C4-2B (cell line): Measurements from ENCODE around the gene STAT6.

Source experiments
- ZFX ChIP-seq: fragments of 450-650 bp; IDR thresholded peaks from 2 replicates; pipeline ENCODE4 v1.6.1; 2017
- TF ChIP-seq, protein P1 (sequence below): fragments of 450-650 bp; conservative IDR thresholded peaks from 2 replicates; pipeline ENCODE4 v1.5.1; 2017; ENCODE audit warnings: mild to moderate bottlenecking

DNA sequence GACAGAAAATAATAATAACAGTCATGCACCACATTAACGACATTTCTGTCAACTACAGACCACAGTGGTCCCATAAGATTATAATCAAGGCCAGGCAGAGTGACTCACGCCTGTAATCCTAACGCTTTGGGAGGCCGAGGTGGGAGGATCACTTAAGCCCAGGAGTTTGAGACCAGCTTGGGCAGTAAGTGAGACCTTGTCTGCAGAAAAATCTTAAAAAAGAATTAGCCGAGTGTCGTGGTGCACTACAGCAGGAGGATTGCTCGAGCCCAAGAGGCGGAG lies 13.7 kb downstream of the STAT6 start:
- TF ChIP-seq, protein P1, sequence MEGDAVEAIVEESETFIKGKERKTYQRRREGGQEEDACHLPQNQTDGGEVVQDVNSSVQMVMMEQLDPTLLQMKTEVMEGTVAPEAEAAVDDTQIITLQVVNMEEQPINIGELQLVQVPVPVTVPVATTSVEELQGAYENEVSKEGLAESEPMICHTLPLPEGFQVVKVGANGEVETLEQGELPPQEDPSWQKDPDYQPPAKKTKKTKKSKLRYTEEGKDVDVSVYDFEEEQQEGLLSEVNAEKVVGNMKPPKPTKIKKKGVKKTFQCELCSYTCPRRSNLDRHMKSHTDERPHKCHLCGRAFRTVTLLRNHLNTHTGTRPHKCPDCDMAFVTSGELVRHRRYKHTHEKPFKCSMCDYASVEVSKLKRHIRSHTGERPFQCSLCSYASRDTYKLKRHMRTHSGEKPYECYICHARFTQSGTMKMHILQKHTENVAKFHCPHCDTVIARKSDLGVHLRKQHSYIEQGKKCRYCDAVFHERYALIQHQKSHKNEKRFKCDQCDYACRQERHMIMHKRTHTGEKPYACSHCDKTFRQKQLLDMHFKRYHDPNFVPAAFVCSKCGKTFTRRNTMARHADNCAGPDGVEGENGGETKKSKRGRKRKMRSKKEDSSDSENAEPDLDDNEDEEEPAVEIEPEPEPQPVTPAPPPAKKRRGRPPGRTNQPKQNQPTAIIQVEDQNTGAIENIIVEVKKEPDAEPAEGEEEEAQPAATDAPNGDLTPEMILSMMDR: no peak
- no peak for TF ChIP-seq ZFX
